Mononuclear cell (primary cell): ENCODE measurements around the gene AP5B1. TPM values are rescaled to one million over a fixed set of nuclear protein-coding genes. Genes with fewer than 3 reads are reported as not detected.

Experiments used
- H3K27me3 ChIP-seq: 2 replicates; pipeline ENCODE4 v1.6.0; 2011; ENCODE audit warnings: low read length, control low read depth; ENCODE audit not compliant: insufficient read depth
- H3K4me1 ChIP-seq: 2 replicates; pipeline ENCODE4 v1.5.1; 2011; ENCODE audit warnings: mild to moderate bottlenecking, low read length, control low read depth; ENCODE audit not compliant: insufficient read depth
- H3K4me3 ChIP-seq: 2 replicates; pipeline ENCODE4 v1.5.1; 2011; ENCODE audit warnings: mild to moderate bottlenecking, low read length, moderate library complexity
- H3K9me3 ChIP-seq: 2 replicates; pipeline ENCODE4 v1.5.1; 2011; ENCODE audit warnings: low read depth, mild to moderate bottlenecking, control low read depth, low read length
- total RNA-seq: library from RNA; depleted of rRNA; stranded (reverse); fragments of >200 nt; gene quantifications from one replicate; pipeline ENCODE4 v1.2.3, GENCODE V29; 2012

The AP5B1 gene
- total RNA-seq, 1 donor = 26.7 TPM

GRCh38 chr11:65808744-65809341 is 28.1 kb upstream of the AP5B1 start:
- Histone ChIP-seq H3K27me3 (peaks cover under 1% of the 10 kb centered on the region), H3K4me1 (peaks cover 7% of the 10 kb centered on the region), H3K9me3 (no peaks in the 10 kb centered on the region), H3K4me3 (no peak overlapping the region)

GRCh38 chr11:65806979-65807378 is 26.2 kb upstream of the AP5B1 start:
- Histone ChIP-seq H3K27me3 (peaks cover 8% of the 10 kb centered on the region), H3K4me1 (peaks cover 3% of the 10 kb centered on the region), H3K9me3 (no peaks in the 10 kb centered on the region), H3K4me3 (no peak overlapping the region)

- no peak overlapping the region for H3K4me3 ChIP-seq
- no peaks in the 10 kb centered on the region for H3K4me1 ChIP-seq
- H3K27me3 ChIP-seq = peaks cover 8% of the 10 kb centered on the region
- no peaks in the 10 kb centered on the region for H3K9me3 ChIP-seq
Measured at GRCh38 chr11:65803797-65804492, 23.2 kb upstream of the AP5B1 start.

- Histone ChIP-seq H3K4me3 (no peak overlapping the region), H3K9me3 (no peaks in the 10 kb centered on the region), H3K4me1 (no peaks in the 10 kb centered on the region), H3K27me3 (peaks cover 8% of the 10 kb centered on the region)
Measured at GRCh38 chr11:65802841-65803240, 22.1 kb upstream of the AP5B1 start.

- H3K4me1 ChIP-seq = no peaks in the 10 kb centered on the region
- no peak overlapping the region for H3K4me3 ChIP-seq
- H3K9me3 ChIP-seq = no peaks in the 10 kb centered on the region
- peaks cover 8% of the 10 kb centered on the region for H3K27me3 ChIP-seq
Measured at GRCh38 chr11:65801153-65801987, 20.6 kb upstream of the AP5B1 start.

GRCh38 chr11:65798882-65799281 is 18.1 kb upstream of the AP5B1 start:
- Histone ChIP-seq H3K4me3 (no peak overlapping the region), H3K27me3 (peaks cover 8% of the 10 kb centered on the region), H3K9me3 (no peaks in the 10 kb centered on the region), H3K4me1 (no peaks in the 10 kb centered on the region)

GRCh38 chr11:65797711-65798110 is 16.9 kb upstream of the AP5B1 start:
- H3K4me1 ChIP-seq = no peaks in the 10 kb centered on the region
- no peaks in the 10 kb centered on the region for H3K27me3 ChIP-seq
- no peaks in the 10 kb centered on the region for H3K9me3 ChIP-seq
- no peak overlapping the region for H3K4me3 ChIP-seq

- Histone ChIP-seq H3K4me1 (peaks cover 3% of the 10 kb centered on the region), H3K27me3 (no peaks in the 10 kb centered on the region), H3K4me3 (no peak overlapping the region), H3K9me3 (no peaks in the 10 kb centered on the region)
Measured at GRCh38 chr11:65796726-65797601, 16.2 kb upstream of the AP5B1 start.

GRCh38 chr11:65794570-65795510 is 14.1 kb upstream of the AP5B1 start:
- Histone ChIP-seq H3K27me3 (no peaks in the 10 kb centered on the region), H3K4me3 (no peak overlapping the region), H3K9me3 (no peaks in the 10 kb centered on the region), H3K4me1 (peaks cover 12% of the 10 kb centered on the region)

- H3K27me3 ChIP-seq = peaks cover 4% of the 10 kb centered on the region
- no peaks in the 10 kb centered on the region for H3K9me3 ChIP-seq
- no peak overlapping the region for H3K4me3 ChIP-seq
- H3K4me1 ChIP-seq = peaks cover 12% of the 10 kb centered on the region
Measured at GRCh38 chr11:65793625-65794400, 13.0 kb upstream of the AP5B1 start.

GRCh38 chr11:65793144-65793581 is 12.4 kb upstream of the AP5B1 start:
- H3K4me1 ChIP-seq = peaks cover 15% of the 10 kb centered on the region
- H3K9me3 ChIP-seq = no peaks in the 10 kb centered on the region
- H3K4me3 ChIP-seq = no peak overlapping the region
- H3K27me3 ChIP-seq = peaks cover 11% of the 10 kb centered on the region

- Histone ChIP-seq H3K27me3 (peaks cover 17% of the 10 kb centered on the region), H3K4me3 (no peak overlapping the region), H3K4me1 (peaks cover 22% of the 10 kb centered on the region), H3K9me3 (no peaks in the 10 kb centered on the region)
Measured at GRCh38 chr11:65792456-65792855, 11.7 kb upstream of the AP5B1 start.

GRCh38 chr11:65791719-65792213 is 11.0 kb upstream of the AP5B1 start:
- Histone ChIP-seq H3K9me3 (no peaks in the 10 kb centered on the region), H3K27me3 (peaks cover 20% of the 10 kb centered on the region), H3K4me3 (no peak overlapping the region), H3K4me1 (peaks cover 26% of the 10 kb centered on the region)
